NB4 (cell line): ENCODE measurements around the gene LY6G6F.

Source experiments
- DNase-seq: peaks from one replicate; pipeline ENCODE4 v3.0.0; 2010; ENCODE audit warnings: low read depth
- H3K4me3 ChIP-seq: one replicate; pipeline ENCODE4 v1.5.1; 2011; ENCODE audit warnings: mild to moderate bottlenecking, low read depth, low read length, moderate library complexity
- MAX ChIP-seq: IDR thresholded peaks from 2 replicates; pipeline ENCODE4 v1.6.1; 2011; ENCODE audit warnings: low read depth, low read length
- MYC ChIP-seq: IDR thresholded peaks from 2 replicates; pipeline ENCODE4 v1.6.1; 2011; ENCODE audit warnings: low read depth, low read length
- POLR2A ChIP-seq: IDR thresholded peaks from 2 replicates; pipeline ENCODE4 v1.6.1; 2011; ENCODE audit warnings: mild to moderate bottlenecking; ENCODE audit not compliant: insufficient read length; ENCODE audit errors: extremely low read depth
- TF ChIP-seq, protein P1 (sequence below): IDR thresholded peaks from one replicate; pipeline ENCODE4 v1.5.1; 2012; ENCODE audit warnings: low read depth, low read length

The LY6G6F gene

GRCh38 chr6:31660381-31661261 lies 46.0 kb upstream of the LY6G6F start, which contains the start of gene C6orf47:
Gene C6orf47, minus strand, starts transcription at chr6:31660778. Its CDS starts 831 bp downstream, at chr6:31659947.
- peak within 1 kb of the TSS; percentile 90 for H3K4me3 ChIP-seq
- peak; percentile 95 for DNase-seq

DNA sequence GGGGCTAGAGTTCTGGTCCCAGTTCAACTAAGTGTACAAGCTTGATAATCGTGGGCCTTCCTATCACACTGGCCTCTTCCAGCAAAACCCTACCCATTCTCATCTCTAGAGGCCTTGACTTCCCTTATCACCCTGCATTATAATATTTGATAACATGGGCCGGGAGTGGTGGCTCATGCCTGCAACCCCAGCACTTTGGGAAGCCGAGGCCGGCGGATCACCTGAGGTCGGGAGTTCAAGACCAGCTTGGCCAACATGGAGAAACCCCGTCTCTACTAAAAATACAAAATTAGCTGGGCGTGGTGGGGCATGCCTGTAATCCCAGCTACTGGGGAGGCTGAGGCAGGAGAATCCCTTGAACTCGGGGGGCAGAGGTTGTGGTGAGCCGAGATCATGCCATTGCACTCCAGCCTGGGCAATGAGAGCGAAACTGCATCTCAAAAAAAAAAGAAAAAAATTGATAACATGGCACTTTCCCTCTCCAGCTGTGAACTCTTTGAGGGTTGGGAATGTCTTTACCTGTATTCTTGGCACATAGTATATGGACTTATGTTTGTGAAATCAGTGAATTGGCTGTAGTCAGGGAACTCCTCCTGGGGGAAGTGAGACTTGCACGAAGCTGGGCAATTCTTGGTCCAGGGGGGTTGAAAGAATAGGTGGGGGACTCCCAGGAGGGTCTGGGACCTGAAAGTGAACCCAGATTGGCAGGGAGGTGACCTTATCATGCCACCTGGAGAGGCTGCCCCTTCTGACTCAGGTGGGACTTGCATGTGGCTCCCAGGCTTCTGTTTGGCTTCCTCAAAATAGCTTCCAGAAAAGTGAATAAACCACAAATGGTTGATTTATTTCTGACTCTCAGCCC lies 45.2 kb upstream of the LY6G6F start:
- TF ChIP-seq MYC (no peak), POLR2A (no peak), MAX (no peak)
- TF ChIP-seq, protein P1, sequence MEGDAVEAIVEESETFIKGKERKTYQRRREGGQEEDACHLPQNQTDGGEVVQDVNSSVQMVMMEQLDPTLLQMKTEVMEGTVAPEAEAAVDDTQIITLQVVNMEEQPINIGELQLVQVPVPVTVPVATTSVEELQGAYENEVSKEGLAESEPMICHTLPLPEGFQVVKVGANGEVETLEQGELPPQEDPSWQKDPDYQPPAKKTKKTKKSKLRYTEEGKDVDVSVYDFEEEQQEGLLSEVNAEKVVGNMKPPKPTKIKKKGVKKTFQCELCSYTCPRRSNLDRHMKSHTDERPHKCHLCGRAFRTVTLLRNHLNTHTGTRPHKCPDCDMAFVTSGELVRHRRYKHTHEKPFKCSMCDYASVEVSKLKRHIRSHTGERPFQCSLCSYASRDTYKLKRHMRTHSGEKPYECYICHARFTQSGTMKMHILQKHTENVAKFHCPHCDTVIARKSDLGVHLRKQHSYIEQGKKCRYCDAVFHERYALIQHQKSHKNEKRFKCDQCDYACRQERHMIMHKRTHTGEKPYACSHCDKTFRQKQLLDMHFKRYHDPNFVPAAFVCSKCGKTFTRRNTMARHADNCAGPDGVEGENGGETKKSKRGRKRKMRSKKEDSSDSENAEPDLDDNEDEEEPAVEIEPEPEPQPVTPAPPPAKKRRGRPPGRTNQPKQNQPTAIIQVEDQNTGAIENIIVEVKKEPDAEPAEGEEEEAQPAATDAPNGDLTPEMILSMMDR = no peak
- DNase-seq = no peak
- H3K4me3 ChIP-seq = peak overlapping the region; percentile 63

More at GRCh38 chr6:31660381-31661261, 46.0 kb upstream of the LY6G6F start, which contains the start of gene C6orf47:
- TF ChIP-seq, protein P1 = no peak
- TF ChIP-seq POLR2A (peak; percentile 75), MYC (no peak; the same call in 1 of the 2 replicates), MAX (peak; percentile 57; the same call in 1 of the 2 replicates)

- TF ChIP-seq, protein P1 = no peak
- TF ChIP-seq POLR2A (no peak), MYC (no peak), MAX (no peak)
- H3K4me3 ChIP-seq = no peak overlapping the region
- no peak for DNase-seq
These were observed 44.4 kb upstream of the LY6G6F start for GRCh38 chr6:31662124-31662723.

DNA sequence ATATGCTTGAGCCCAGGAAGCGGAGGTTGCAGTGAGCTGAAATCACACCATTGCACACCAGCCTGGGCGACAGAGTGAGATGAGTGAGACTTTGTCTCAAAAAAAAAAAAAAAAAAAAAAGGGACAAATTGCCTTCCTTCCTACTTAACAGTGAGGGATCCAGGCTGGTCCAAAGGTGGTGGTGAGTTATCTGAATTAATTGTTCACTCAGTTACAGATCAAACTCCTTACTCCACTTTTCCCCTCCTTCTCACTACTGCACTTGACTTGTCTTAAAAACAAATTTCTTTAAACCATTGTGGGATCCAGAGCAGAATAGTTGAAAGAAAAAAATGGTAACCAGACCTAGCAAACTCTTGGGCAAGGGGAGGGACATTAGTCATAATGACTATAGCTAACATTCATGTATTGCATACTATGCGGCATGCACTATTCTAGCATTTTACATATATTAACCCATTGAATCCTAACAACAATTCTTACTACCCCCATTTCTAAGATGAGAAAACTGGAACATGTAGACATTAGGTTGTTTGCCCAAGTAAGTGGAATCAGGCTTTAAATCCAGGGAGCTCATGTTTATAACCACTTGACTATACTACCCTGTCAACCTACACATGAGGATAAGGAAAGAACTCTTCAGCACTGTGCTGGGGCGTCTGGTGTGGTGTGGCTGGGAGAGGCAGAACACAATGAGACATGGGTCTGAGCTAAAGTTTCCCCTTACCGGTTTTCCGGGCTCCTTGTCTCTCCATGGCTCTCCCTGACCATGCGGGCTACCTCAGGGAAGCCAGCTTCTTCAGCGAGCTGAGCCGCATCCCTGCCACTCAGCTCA lies 43.3 kb upstream of the LY6G6F start:
- H3K4me3 ChIP-seq = peak overlapping the region; percentile 87
- no peak for TF ChIP-seq MAX
- DNase-seq = no peak

GRCh38 chr6:31663961-31664789 lies 42.5 kb upstream of the LY6G6F start:
- TF ChIP-seq MAX (no peak), POLR2A (no peak), MYC (no peak)
- TF ChIP-seq, protein P1 = no peak
- H3K4me3 ChIP-seq = peak overlapping the region; percentile 87
- peak; percentile 69 for DNase-seq
